ENCODE measurements around the gene RPL36AL.

The RPL36AL gene

DNA sequence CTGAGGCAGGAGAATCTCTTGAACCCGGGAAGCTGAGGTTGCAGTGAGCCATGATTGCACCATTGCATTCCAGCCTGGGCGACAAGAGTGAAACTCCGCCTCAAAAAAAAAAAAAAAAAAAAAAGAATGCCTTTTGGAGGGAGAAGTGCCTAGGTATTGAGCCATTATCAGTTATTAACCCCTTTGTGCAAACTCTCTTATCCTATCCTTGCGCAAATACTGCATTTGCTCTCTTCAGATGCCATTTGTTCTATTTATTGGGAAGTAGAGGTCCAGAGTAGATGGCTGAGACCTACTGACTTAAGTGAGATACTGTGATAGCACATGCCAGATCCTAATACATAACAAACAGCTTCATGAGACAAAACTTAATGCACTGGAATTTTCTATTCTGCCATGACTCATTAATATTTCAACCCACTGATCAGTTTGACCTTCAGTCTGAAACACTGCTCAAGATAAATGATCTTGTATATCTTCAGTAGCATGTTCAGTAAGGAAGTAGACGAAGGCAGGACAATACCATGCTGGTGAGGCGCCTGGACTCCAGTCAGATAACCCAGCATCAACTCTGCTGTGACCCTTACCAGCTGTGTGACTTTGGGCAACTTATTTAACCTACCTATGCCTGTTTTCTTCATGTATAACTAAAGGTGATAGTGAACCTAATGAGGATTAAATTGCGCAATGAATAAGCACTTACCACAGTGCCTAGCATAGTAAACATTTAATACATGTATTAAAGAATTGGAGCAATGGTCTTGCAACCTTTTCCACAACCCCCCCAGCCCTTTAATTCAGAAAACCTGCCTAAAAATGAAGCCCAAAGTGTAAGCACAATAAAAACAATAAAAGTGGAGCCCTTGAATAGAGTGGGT lies 20.4 kb upstream of the RPL36AL start:
- TF ChIP-seq, protein P1, sequence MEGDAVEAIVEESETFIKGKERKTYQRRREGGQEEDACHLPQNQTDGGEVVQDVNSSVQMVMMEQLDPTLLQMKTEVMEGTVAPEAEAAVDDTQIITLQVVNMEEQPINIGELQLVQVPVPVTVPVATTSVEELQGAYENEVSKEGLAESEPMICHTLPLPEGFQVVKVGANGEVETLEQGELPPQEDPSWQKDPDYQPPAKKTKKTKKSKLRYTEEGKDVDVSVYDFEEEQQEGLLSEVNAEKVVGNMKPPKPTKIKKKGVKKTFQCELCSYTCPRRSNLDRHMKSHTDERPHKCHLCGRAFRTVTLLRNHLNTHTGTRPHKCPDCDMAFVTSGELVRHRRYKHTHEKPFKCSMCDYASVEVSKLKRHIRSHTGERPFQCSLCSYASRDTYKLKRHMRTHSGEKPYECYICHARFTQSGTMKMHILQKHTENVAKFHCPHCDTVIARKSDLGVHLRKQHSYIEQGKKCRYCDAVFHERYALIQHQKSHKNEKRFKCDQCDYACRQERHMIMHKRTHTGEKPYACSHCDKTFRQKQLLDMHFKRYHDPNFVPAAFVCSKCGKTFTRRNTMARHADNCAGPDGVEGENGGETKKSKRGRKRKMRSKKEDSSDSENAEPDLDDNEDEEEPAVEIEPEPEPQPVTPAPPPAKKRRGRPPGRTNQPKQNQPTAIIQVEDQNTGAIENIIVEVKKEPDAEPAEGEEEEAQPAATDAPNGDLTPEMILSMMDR (IDR thresholded peaks at IDR 0.05; ENCODE audit: low read depth, low read length, missing control alignments) = no peak
- no peak overlapping the region for H3K4me3 ChIP-seq (ENCODE audit: low read depth, low read length)
- DNase-seq (ENCODE audit: low read depth) = no peak

- TF ChIP-seq, protein P1 (IDR thresholded peaks at IDR 0.05; ENCODE audit: low read depth, low read length, missing control alignments) = no peak
- H3K4me3 ChIP-seq (ENCODE audit: low read depth, low read length) = no peak overlapping the region
- no peak for DNase-seq (ENCODE audit: low read depth)
Observed at GRCh38 chr14:49637534-49638078, 17.2 kb upstream of the RPL36AL start.

GRCh38 chr14:49636866-49637265 lies 16.4 kb upstream of the RPL36AL start:
- DNase-seq (ENCODE audit: low read depth) = no peak
- H3K4me3 ChIP-seq (ENCODE audit: low read depth, low read length) = no peak overlapping the region
- TF ChIP-seq, protein P1 (IDR thresholded peaks at IDR 0.05; ENCODE audit: low read depth, low read length, missing control alignments) = no peak

- H3K4me3 ChIP-seq (ENCODE audit: low read depth, low read length) = peak within 1 kb of the TSS; percentile 94
- TF ChIP-seq, protein P1 (IDR thresholded peaks at IDR 0.05; ENCODE audit: low read depth, low read length, missing control alignments) = no peak
- DNase-seq (ENCODE audit: low read depth) = no peak
Observed at GRCh38 chr14:49634547-49635334, 14.3 kb upstream of the RPL36AL start, which contains the start of gene DNAAF2. Gene DNAAF2 (minus strand): TSS chr14:49635244. CDS start chr14:49635149, 95 bp downstream.

DNA sequence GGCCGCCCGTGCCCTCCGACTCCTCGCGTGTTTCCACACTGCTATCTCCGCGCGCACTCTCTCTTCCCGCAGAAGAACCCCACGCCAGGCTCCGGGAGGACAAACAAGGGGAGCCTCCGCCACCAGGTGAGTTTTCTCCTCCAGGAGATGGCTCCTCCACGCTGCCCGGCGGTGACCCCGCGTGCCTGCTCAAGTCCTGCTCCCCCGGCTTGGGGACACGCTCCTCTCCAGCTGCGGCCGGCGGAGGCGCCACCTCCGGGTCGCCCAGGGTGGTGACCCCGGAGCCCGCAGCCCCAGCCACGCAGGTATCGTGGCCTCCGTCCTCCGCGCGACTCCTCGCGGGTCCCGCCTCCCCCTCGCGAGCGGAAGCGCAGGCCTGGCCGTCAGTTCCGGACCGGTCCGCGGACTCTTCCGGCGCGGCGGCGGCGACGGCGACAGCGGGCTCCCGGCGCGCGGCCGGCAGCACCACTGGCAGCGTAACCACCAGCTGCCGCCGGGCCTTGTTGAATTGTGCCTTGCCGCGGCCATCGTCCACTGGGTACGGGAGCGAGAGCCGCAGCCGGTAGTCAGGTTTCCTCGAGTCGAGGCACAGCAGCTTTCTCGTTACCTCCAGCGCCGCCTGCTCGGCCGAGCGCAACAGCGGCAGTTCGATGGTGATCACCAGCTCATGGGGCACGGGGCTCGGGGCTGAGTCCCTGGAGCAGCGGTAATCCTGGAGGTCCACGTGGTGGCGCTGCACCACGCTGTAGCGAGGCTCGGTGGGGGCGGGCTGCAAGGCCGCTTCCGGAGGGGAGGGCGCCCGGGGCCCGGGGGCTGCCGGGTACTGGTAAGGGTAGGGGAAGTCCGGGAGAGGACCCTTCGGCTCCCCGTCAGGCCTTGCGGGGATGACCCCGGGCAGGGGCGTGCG lies 13.5 kb upstream of the RPL36AL start:
- H3K4me3 ChIP-seq (ENCODE audit: low read depth, low read length) = peak overlapping the region; percentile 94
- DNase-seq (ENCODE audit: low read depth) = peak; percentile 84
- TF ChIP-seq, protein P1 (IDR thresholded peaks at IDR 0.05; ENCODE audit: low read depth, low read length, missing control alignments) = peak; percentile 79

Measured in GM12864 (cell line).